GM12878 (cell line): ENCODE results near the gene FRMD3. TPM values are rescaled to one million over a fixed set of nuclear protein-coding genes. Genes with fewer than 3 reads are reported as not detected.

ENCODE experiments used
- ATAC-seq: fragments of 200-7000 bp; cut with Tn5 transposase; 3 replicates; pipeline ENCODE4 v1.9.1; 2020; ENCODE audit warnings: mild to moderate bottlenecking, moderate library complexity
- BruUV-seq: library from RNA; stranded (reverse); fragments of 400-500 nt; replicated peaks from 2 replicates; lab custom pipeline; 2021; lab: Mats Ljungman, UMichigan
- CTCF ChIA-PET: fragments of 300-600 bp; sonication (Branson Sonifier 250); formaldehyde crosslinking; extraction: SDS; loops from one replicate; lab custom pipeline; 2021; ENCODE audit warnings: inconsistent platforms; lab: Yijun Ruan, JAX
- POLR2A ChIA-PET: fragments of 350-600 bp; formaldehyde crosslinking; extraction: SDS; loops from one replicate; lab custom pipeline; 2021; ENCODE audit warnings: inconsistent platforms; lab: Charles Lee
- RAD21 ChIA-PET: fragments of 300-600 bp; sonication (Branson Sonifier 250); formaldehyde crosslinking; loops from one replicate; lab custom pipeline; 2023; ENCODE audit warnings: antibody characterized with exemption; ENCODE audit not compliant: unreplicated experiment; lab: Charles Lee
- SMC1A ChIA-PET: fragments of 300-600 bp; sonication (Branson Sonifier 250); formaldehyde crosslinking; loops from one replicate; lab custom pipeline; 2023; ENCODE audit not compliant: unreplicated experiment, uncharacterized antibody; lab: Charles Lee
- DNase-seq: peaks from one replicate; pipeline ENCODE4 v3.0.0-alpha.2; 2011; ENCODE audit warnings: low read depth, low spot score
- FAIRE-seq: peaks from 3 replicates; lab custom pipeline; 2011; peaks lifted over from hg19 to GRCh38; lab: Jason Lieb, UNC
- H2AFZ ChIP-seq: 2 replicates; pipeline ENCODE4 v1.6.0; 2011; ENCODE audit warnings: low read depth, low read length, control low read depth; ENCODE audit not compliant: control insufficient read depth
- H3K27ac ChIP-seq: 2 replicates; pipeline ENCODE4 v1.5.1; 2011; ENCODE audit warnings: control low read depth; ENCODE audit not compliant: control insufficient read depth, insufficient read depth
- H3K27me3 ChIP-seq, 2 experiments: replicated peaks in 1 of 2; 2 replicates each; pipeline versions ENCODE4 v1.6.0 to v1.6.1; 2011; ENCODE audit warnings: low read length in 1 of 2; ENCODE audit not compliant: control insufficient read depth in 2 of 2, insufficient read depth in 2 of 2
- H3K36me3 ChIP-seq, 2 experiments: 2 replicates each; pipeline ENCODE4 v1.5.1; 2011; ENCODE audit warnings: low read length in 1 of 2; ENCODE audit not compliant: control insufficient read depth in 2 of 2, insufficient read depth in 2 of 2
- H3K4me1 ChIP-seq: 2 replicates; pipeline ENCODE4 v1.6.1; 2011; ENCODE audit warnings: mild to moderate bottlenecking, low read length, moderate library complexity, mixed read lengths; ENCODE audit not compliant: control insufficient read depth, insufficient read depth
- H3K4me2 ChIP-seq: 2 replicates; pipeline ENCODE4 v1.6.0; 2011; ENCODE audit warnings: control low read depth; ENCODE audit not compliant: control insufficient read depth, insufficient read depth
- H3K4me3 ChIP-seq: fragments of 200-600 bp; sonication (generic); 2 replicates; pipeline ENCODE4 v1.5.1; 2016
- H3K79me2 ChIP-seq: 2 replicates; pipeline ENCODE4 v1.6.0; 2011; ENCODE audit warnings: low read length; ENCODE audit not compliant: control insufficient read depth, insufficient read depth
- H3K9ac ChIP-seq: 2 replicates; pipeline ENCODE4 v1.8.0; 2011; ENCODE audit warnings: low read length, control low read depth, mixed read lengths; ENCODE audit not compliant: control insufficient read depth, insufficient read depth
- H3K9me3 ChIP-seq: replicated peaks from 3 replicates; pipeline ENCODE4 v1.5.1; 2011; ENCODE audit warnings: mild to moderate bottlenecking, low read length; ENCODE audit not compliant: control insufficient read depth, insufficient read depth
- H4K20me1 ChIP-seq: 2 replicates; pipeline ENCODE4 v1.6.0; 2011; ENCODE audit not compliant: control insufficient read depth, insufficient read depth
- CEBPZ ChIP-seq: fragments of 150-350 bp; IDR thresholded peaks from 2 replicates; pipeline ENCODE4 v1.6.1; 2016; ENCODE audit warnings: low read depth, low read length
- FOXK2 ChIP-seq: fragments of 450-650 bp; IDR thresholded peaks from 2 replicates; pipeline ENCODE4 v1.6.1; 2017; ENCODE audit warnings: mild to moderate bottlenecking, moderate library complexity
- NFYA ChIP-seq: IDR thresholded peaks from 2 replicates; pipeline ENCODE4 v1.6.1; 2011; ENCODE audit warnings: low read depth, mild to moderate bottlenecking, low read length, improper control_type of control experiment, borderline replicate concordance
- NFYB ChIP-seq: IDR thresholded peaks from 2 replicates; pipeline ENCODE4 v1.6.1; 2011; ENCODE audit warnings: low read depth, mild to moderate bottlenecking, low read length, improper control_type of control experiment, moderate library complexity; ENCODE audit not compliant: insufficient read depth
- NKRF ChIP-seq: fragments of 450-650 bp; conservative IDR thresholded peaks from 2 replicates; pipeline ENCODE4 v1.6.1; 2017; ENCODE audit warnings: mild to moderate bottlenecking, moderate library complexity
- RELA ChIP-seq: fragments of 450-650 bp; IDR thresholded peaks from 2 replicates; pipeline ENCODE4 v1.8.0; 2014; ENCODE audit warnings: borderline replicate concordance; ENCODE audit not compliant: partially characterized antibody
- REST ChIP-seq: IDR thresholded peaks from 2 replicates; pipeline ENCODE4 v1.6.1; 2012; ENCODE audit warnings: mild to moderate bottlenecking, low read depth, low read length
- SMARCA5 ChIP-seq: fragments of 450-650 bp; IDR thresholded peaks from 2 replicates; pipeline ENCODE4 v1.6.1; 2017; ENCODE audit warnings: mild to moderate bottlenecking
- SRF ChIP-seq, 2 experiments: IDR thresholded peaks; 2 replicates each; pipeline ENCODE4 v1.6.1; 2011; ENCODE audit warnings: low read depth in 2 of 2, low read length in 2 of 2, mild to moderate bottlenecking in 1 of 2, moderate library complexity in 1 of 2
- STAT1 ChIP-seq: fragments of 450-650 bp; conservative IDR thresholded peaks from 2 replicates; pipeline ENCODE4 v1.6.1; 2014; ENCODE audit warnings: antibody characterized with exemption, mild to moderate bottlenecking
- WGBS: methylation state at CpG from one replicate; pipeline ENCODE4 v1.1.6; 2016; ENCODE audit warnings: low lambda C conversion rate; ENCODE audit not compliant: insufficient replicate concordance, insufficient coverage; ENCODE audit errors: missing lambda C conversion rate; 5-methylcytosine and 5-hydroxymethylcytosine counted together
- in situ Hi-C: fragments of 300-500 bp; cut with MboI; formaldehyde crosslinking; loops from 9 replicates; pipeline ENCODE4 v1.14.3; 2018; ENCODE audit warnings: mixed read lengths
- intact Hi-C: fragments of 100-400 bp; cut with micrococcal nuclease; formaldehyde crosslinking; loops from one replicate; pipeline ENCODE4 v1.14.2; 2022; ENCODE audit not compliant: unreplicated experiment
- polyA plus RNA-seq, 11 experiments: library from polyadenylated mRNA; depleted of rRNA in 4 of 11; unstranded in 6 of 11; stranded (reverse) in 5 of 11; fragments of >200 nt; fragmentation: Nextera tagmentation in 4 of 11; fragmentation: Illumina TruSeq in 1 of 11; extraction: Ambion mirVana in 4 of 11; extraction: Trizol in 1 of 11; gene quantifications; 1 replicate in 1 of 11; 2 replicates in 10 of 11; pipeline versions ENCODE4 v1.2.1 to v1.2.3, GENCODE V29; 2011 to 2016; ENCODE audit warnings: inconsistent platforms in 2 of 11, missing spikeins in 2 of 11, low read depth in 1 of 11
- total RNA-seq, 4 experiments: library from RNA; depleted of rRNA in 3 of 4; stranded (reverse); fragments of >200 nt in 3 of 4; fragmentation: Illumina TruSeq in 1 of 4; extraction: Trizol in 1 of 4; gene quantifications; 2 replicates each; pipeline versions ENCODE4 v1.2.1 to v1.2.3, GENCODE V29; 2013 to 2021

Gene FRMD3
- total and polyA plus RNA-seq, 10 of the 15 experiments (the other 5 are each of a cell fraction or from before 2014, with no cell fraction given), result 0.04 to 0.68 (median 0.21) TPM; not detected in 1

- TF ChIP-seq CEBPZ (no peak), SRF (IDR thresholded peaks at IDR 0.05; ENCODE audit: low read depth in 2 of 2, low read length in 2 of 2) (no peak)
These were observed 299.1 kb downstream of the FRMD3 start (continued) for GRCh38 chr9:83238871-83239640.

- no peak for TF ChIP-seq SMARCA5
- no peak for TF ChIP-seq RELA
- no peak for TF ChIP-seq REST
- no peak for TF ChIP-seq NKRF
- TF ChIP-seq STAT1, result no peak
- TF ChIP-seq FOXK2, result no peak
- no peak for TF ChIP-seq NFYB
- no peak for TF ChIP-seq NFYA
- Histone ChIP-seq H3K27me3 (no peaks in the 10 kb centered on the region), H3K36me3 (no peaks in the 10 kb centered on the region), H4K20me1 (no peaks in the 10 kb centered on the region), H2AFZ (no peak overlapping the region), H3K79me2 (no peaks in the 10 kb centered on the region), H3K27ac (no peak overlapping the region), H3K9ac (no peak overlapping the region), H3K4me3 (no peak overlapping the region), H3K9me3 (no peaks in the 10 kb centered on the region), H3K4me2 (no peak overlapping the region), H3K4me1 (no peaks in the 10 kb centered on the region)
- in situ Hi-C loops, result no loop called here
- intact Hi-C loops, result no loop called here
- ChIA-PET SMC1A (interaction anchor here (0.9 kb wide), 1 partner anchor 14 kb away, joined by 3 read pairs; no protein-coding TSS in a partner anchor), POLR2A (no interaction called here), CTCF (no interaction called here), RAD21 (no interaction called here)
- ATAC-seq, result no peak
- WGBS, result 23% methylated on average over 4 of the region's 4 CpGs
- no peak for DNase-seq
- FAIRE-seq, result no peak
- BruUV-seq, result no TSS peak
These were observed 302.0 kb downstream of the FRMD3 start for GRCh38 chr9:83236029-83236696.
